Body of pancreas (tissue), 4 donors: ENCODE results near the gene LRRC46.

Experiments
- POLR2A ChIP-seq, 3 donors: fragments of 450-650 bp; IDR thresholded peaks; one replicate each; pipeline ENCODE4 v1.6.1; 2016; ENCODE audit warnings: antibody characterized with exemption in 3 of 3, mild to moderate bottlenecking in 2 of 3
- TF ChIP-seq, protein P1 (sequence below), 7 experiments: fragments of 450-650 bp in 4 of 7; fragments of 200-600 bp in 3 of 7; sonication (generic) in 3 of 7; IDR thresholded peaks; one replicate each; pipeline ENCODE4 v1.5.1; 2016 to 2019; ENCODE audit warnings: antibody characterized with exemption in 7 of 7

DNA sequence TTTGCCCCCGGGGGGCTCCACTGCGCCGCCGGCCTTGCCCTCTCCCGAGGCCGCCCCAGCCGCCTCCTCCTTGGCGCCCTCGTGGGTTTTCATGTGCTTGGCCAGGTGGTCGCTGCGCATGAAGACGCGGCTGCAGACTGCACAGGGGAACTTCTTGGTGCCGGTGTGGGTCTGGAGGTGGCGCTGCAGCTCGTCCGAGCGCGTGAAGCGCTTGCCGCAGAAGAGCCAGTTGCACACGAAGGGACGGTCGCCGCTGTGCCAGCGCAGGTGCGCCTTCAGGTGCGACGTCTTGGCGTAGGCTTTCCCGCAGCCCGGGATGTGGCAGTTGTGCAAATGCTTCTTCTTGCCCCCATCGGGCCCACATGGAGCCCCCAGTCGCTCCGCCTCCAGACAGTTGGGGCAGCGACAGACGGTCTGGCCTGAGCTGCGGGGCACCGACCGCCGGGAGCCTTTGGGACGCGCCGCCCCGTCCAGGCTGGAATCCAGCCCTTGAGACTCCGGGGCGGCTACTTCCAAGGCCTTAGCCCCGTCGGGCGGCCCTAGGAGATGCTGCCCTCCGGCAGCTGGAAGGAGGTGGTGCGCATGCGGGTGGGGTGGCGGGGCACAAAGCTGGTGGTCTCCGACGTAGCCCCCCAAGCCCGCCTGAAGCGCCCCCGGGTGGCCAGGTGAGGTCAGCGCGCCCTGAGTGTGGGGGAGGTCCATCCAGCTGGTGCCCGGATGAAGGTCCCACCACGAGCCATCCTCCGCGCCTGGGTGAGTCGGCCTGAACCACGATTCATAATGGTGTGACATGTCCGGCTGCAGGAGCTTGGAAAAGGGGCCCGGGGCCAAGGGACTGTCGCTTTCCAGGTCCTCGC is 16.1 kb downstream of the LRRC46 start:
- TF ChIP-seq, protein P1, sequence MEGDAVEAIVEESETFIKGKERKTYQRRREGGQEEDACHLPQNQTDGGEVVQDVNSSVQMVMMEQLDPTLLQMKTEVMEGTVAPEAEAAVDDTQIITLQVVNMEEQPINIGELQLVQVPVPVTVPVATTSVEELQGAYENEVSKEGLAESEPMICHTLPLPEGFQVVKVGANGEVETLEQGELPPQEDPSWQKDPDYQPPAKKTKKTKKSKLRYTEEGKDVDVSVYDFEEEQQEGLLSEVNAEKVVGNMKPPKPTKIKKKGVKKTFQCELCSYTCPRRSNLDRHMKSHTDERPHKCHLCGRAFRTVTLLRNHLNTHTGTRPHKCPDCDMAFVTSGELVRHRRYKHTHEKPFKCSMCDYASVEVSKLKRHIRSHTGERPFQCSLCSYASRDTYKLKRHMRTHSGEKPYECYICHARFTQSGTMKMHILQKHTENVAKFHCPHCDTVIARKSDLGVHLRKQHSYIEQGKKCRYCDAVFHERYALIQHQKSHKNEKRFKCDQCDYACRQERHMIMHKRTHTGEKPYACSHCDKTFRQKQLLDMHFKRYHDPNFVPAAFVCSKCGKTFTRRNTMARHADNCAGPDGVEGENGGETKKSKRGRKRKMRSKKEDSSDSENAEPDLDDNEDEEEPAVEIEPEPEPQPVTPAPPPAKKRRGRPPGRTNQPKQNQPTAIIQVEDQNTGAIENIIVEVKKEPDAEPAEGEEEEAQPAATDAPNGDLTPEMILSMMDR (IDR thresholded peaks at IDR 0.05): peak in 4 of 7 experiments; percentile 13 to 28 (median 22)
- no peak for TF ChIP-seq POLR2A (IDR thresholded peaks at IDR 0.05)
